Uterine smooth muscle cell (primary cell): Measurements from ENCODE around the gene STXBP5L. TPM values are rescaled to one million over a fixed set of nuclear protein-coding genes. Genes with fewer than 3 reads are reported as not detected.

Experiments
- total RNA-seq: library from RNA; depleted of rRNA; stranded (reverse); fragments of >200 nt; gene quantifications from 2 replicates; pipeline ENCODE4 v1.2.3, GENCODE V29; 2014

Gene STXBP5L
- under 0.01 TPM in 1 of 2 replicates, not detected in the other for total RNA-seq

GRCh38 chr3:120908030-120908794, at the start of gene STXBP5L:
Gene STXBP5L (plus strand): TSS chr3:120908205. CDS start chr3:120909579, 1,374 bp downstream.

Other genes with a start within 250 kb of the STXBP5L start
- gene HGD, start 226.0 kb upstream of the STXBP5L start, total RNA-seq: 0.33 TPM in 1 of 2 replicates, not detected in the other
- 22.7 and 33.1 TPM in 2 replicates for gene RABL3, start 165.7 kb upstream of the STXBP5L start, total RNA-seq
- gene GTF2E1, start 165.5 kb upstream of the STXBP5L start, total RNA-seq: 20.9 and 23.9 TPM in 2 replicates